Activated CD4-positive, alpha-beta T cell treated with anti-CD3 and anti-CD28 coated beads for 36 hours (primary cell): Measurements from ENCODE around the gene RAB3D. TPM values are rescaled to one million over a fixed set of nuclear protein-coding genes. Genes with fewer than 3 reads are reported as not detected.
"Not testable (repeated sequence)": the region's sequence is repeated elsewhere in the genome, so short reads cannot be mapped to it uniquely, and the experiment has no call there.

Experiments used
- ATAC-seq: fragments of 200-7000 bp; cut with Tn5 transposase; one replicate; pipeline ENCODE4 v1.10.0; 2021; ENCODE audit warnings: mild to moderate bottlenecking, moderate library complexity
- CTCF ChIA-PET: fragments of 350-600 bp; sonication (Branson Sonifier 250); formaldehyde crosslinking; loops from one replicate; lab custom pipeline; 2021; ENCODE audit warnings: antibody characterized with exemption; lab: Charles Lee
- POLR2A ChIA-PET: fragments of 350-600 bp; sonication (Branson Sonifier 250); formaldehyde crosslinking; loops from one replicate; lab custom pipeline; 2021; ENCODE audit warnings: antibody characterized with exemption, inconsistent platforms; lab: Charles Lee
- DNase-seq: peaks from one replicate; pipeline ENCODE4 v3.0.0-alpha.2; 2020
- H3K27ac Mint-ChIP-seq: one replicate; pipeline ENCODE4 v1.8.0; 2021; ENCODE audit warnings: mixed read lengths
- H3K27me3 Mint-ChIP-seq: one replicate; pipeline ENCODE4 v1.8.0; 2021; ENCODE audit warnings: mixed read lengths
- H3K36me3 Mint-ChIP-seq: one replicate; pipeline ENCODE4 v1.8.0; 2021; ENCODE audit warnings: low read depth, mixed read lengths
- H3K4me1 Mint-ChIP-seq: one replicate; pipeline ENCODE4 v1.8.0; 2021; ENCODE audit warnings: mixed read lengths
- H3K4me3 Mint-ChIP-seq: one replicate; pipeline ENCODE4 v1.8.0; 2021; ENCODE audit warnings: mild to moderate bottlenecking, moderate library complexity, mixed read lengths
- H3K9me3 Mint-ChIP-seq: one replicate; pipeline ENCODE4 v1.8.0; 2021; ENCODE audit warnings: low read depth, mixed read lengths
- intact Hi-C, 2 experiments: fragments of 100-400 bp; cut with DNase I in 1 of 2; cut with micrococcal nuclease in 1 of 2; formaldehyde crosslinking; loops; one replicate each; pipeline versions ENCODE4 v1.14.2 to v1.15.1; 2022 to 2024; cut with DNase I, micrococcal nuclease
- total RNA-seq, 2 experiments: library from RNA; stranded (reverse); gene quantifications; one replicate each; pipeline ENCODE4 v1.2.3, GENCODE V29; 2021

Gene RAB3D
- total RNA-seq, 2 experiments from 2014 or later, result 7.5 to 8.9 TPM

- H3K27me3 Mint-ChIP-seq, result peaks cover 13% of the 10 kb centered on the region
- peak; percentile 92 for DNase-seq
Measured at GRCh38 chr19:11355160-11356073, 16.0 kb upstream of the RAB3D start, which contains the start of gene PLPPR2. TSS of gene PLPPR2 (plus strand) at chr19:11355432. CDS start at chr19:11357674, 2,242 bp downstream.

GRCh38 chr19:11354102-11354501, 14.6 kb upstream of the RAB3D start:
- H3K4me3 Mint-ChIP-seq, POLR2A ChIA-PET, ATAC-seq, H3K4me1 Mint-ChIP-seq, intact Hi-C loops, CTCF ChIA-PET, H3K9me3 Mint-ChIP-seq, H3K27ac Mint-ChIP-seq, H3K36me3 Mint-ChIP-seq, DNase-seq: not testable (repeated sequence)
- H3K27me3 Mint-ChIP-seq, result peaks cover 10% of the 10 kb centered on the region

More at GRCh38 chr19:11355160-11356073, 16.0 kb upstream of the RAB3D start, which contains the start of gene PLPPR2:
- ChIA-PET POLR2A (no interaction called here), CTCF (no interaction called here)
- intact Hi-C loops, result loop anchor here (1.0 kb wide), 5 partner anchors 9 to 158 kb away; partner anchors contain the start of genes CCDC159 (in 2 of the 2), TMEM205 (in 2 of the 2), KANK2 (in 1 of the 2) and RAB3D (in 1 of the 2)
- Mint-ChIP-seq H3K36me3 (no peaks in the 10 kb centered on the region), H3K27ac (peak within 1 kb of the TSS; percentile 23), H3K4me3 (peak within 1 kb of the TSS; percentile 43), H3K4me1 (peaks cover 7% of the 10 kb centered on the region), H3K9me3 (no peaks in the 10 kb centered on the region)
- peak; percentile 95 for ATAC-seq

GRCh38 chr19:11349171-11349570, 9.7 kb upstream of the RAB3D start:
- DNase-seq (no peak), ATAC-seq (no peak)
- Mint-ChIP-seq H3K27me3 (no peaks in the 10 kb centered on the region), H3K27ac (no peak overlapping the region), H3K4me1 (peaks cover 23% of the 10 kb centered on the region), H3K9me3 (peaks cover 8% of the 10 kb centered on the region), H3K4me3 (no peak overlapping the region), H3K36me3 (peaks cover 11% of the 10 kb centered on the region)
- POLR2A ChIA-PET, result interaction anchor here (1.1 kb wide), 1 partner anchor 26 kb away, joined by 3 read pairs; the partner anchor contains the start of gene SWSAP1
- CTCF ChIA-PET, result no interaction called here
- intact Hi-C loops, result no loop called here

GRCh38 chr19:11347546-11348039, 8.1 kb upstream of the RAB3D start:
- H3K27ac Mint-ChIP-seq, result no peak overlapping the region

GRCh38 chr19:11346104-11346940, 6.9 kb upstream of the RAB3D start, which contains the start of the genes CCDC159 and TMEM205:
TSS of gene CCDC159 (plus strand) at chr19:11346519. CDS start at chr19:11346607, 88 bp downstream.
TSS of gene TMEM205 (minus strand) at chr19:11346268. CDS start at chr19:11345619, 649 bp downstream.
- POLR2A ChIA-PET, result interaction anchor here (0.6 to 1.3 kb wide), 3 partner anchors 28 to 162 kb away, joined by 4 to 6 read pairs (median 5); partner anchors contain the start of gene SWSAP1
- Mint-ChIP-seq H3K27me3 (no peaks in the 10 kb centered on the region), H3K4me3 (peak within 1 kb of the TSS; percentile 83), H3K36me3 (peaks cover 11% of the 10 kb centered on the region), H3K27ac (peak within 1 kb of the TSS; percentile 82), H3K4me1 (peaks cover 23% of the 10 kb centered on the region), H3K9me3 (peaks cover 8% of the 10 kb centered on the region)
- ATAC-seq (peak; percentile 99), DNase-seq (peak; percentile 99)
- CTCF ChIA-PET, result interaction anchor here (0.6 to 2.2 kb wide), 11 partner anchors 27 to 410 kb away, joined by 3 to 11 read pairs (median 3); partner anchors contain the start of genes EPOR and PRKCSH
- intact Hi-C loops, result loop anchor here (1.0 to 2.0 kb wide), 8 partner anchors 9 to 213 kb away; partner anchors contain the start of genes ODAD3 (in 2 of the 2), PLPPR2 (in 2 of the 2), PRKCSH (in 2 of the 2) and SWSAP1 (in 2 of the 2)

More at GRCh38 chr19:11347546-11348039, 8.1 kb upstream of the RAB3D start:
- no peaks in the 10 kb centered on the region for H3K27me3 Mint-ChIP-seq
- peaks cover 8% of the 10 kb centered on the region for H3K9me3 Mint-ChIP-seq
- peak; percentile 18 for DNase-seq
- ChIA-PET POLR2A (interaction anchor here (0.5 kb wide), 1 partner anchor 68 kb away, joined by 4 read pairs; no protein-coding TSS in a partner anchor), CTCF (interaction anchor here (2.1 to 2.2 kb wide), 2 partner anchors 29 to 33 kb away, joined by 10 to 11 read pairs; no protein-coding TSS in a partner anchor)
- ATAC-seq, result no peak
- H3K36me3 Mint-ChIP-seq, result peaks cover 11% of the 10 kb centered on the region
- peak overlapping the region; percentile 83 for H3K4me3 Mint-ChIP-seq
- peaks cover 23% of the 10 kb centered on the region for H3K4me1 Mint-ChIP-seq
- intact Hi-C loops, result loop anchor here in 1 of 2 experiments (2.0 kb wide), 1 partner anchor 55 kb away; no protein-coding TSS in a partner anchor

- Mint-ChIP-seq H3K9me3 (peaks cover 8% of the 10 kb centered on the region), H3K4me1 (peaks cover 23% of the 10 kb centered on the region), H3K27ac (peak overlapping the region; percentile 82), H3K36me3 (peaks cover 11% of the 10 kb centered on the region), H3K4me3 (peak overlapping the region; percentile 83), H3K27me3 (no peaks in the 10 kb centered on the region)
- no peak for ATAC-seq
- ChIA-PET POLR2A (interaction anchor here (1.3 kb wide), 1 partner anchor 29 kb away, joined by 4 read pairs; the partner anchor contains the start of gene SWSAP1), CTCF (interaction anchor here (1.1 to 2.2 kb wide), 4 partner anchors 28 to 39 kb away, joined by 4 to 11 read pairs (median 8); partner anchors contain the start of gene EPOR)
- no peak for DNase-seq
- intact Hi-C loops, result no loop called here
Measured at GRCh38 chr19:11345122-11345803, 5.8 kb upstream of the RAB3D start.

- Mint-ChIP-seq H3K9me3 (no peaks in the 10 kb centered on the region), H3K27ac (no peak overlapping the region), H3K27me3 (no peaks in the 10 kb centered on the region), H3K36me3 (no peaks in the 10 kb centered on the region), H3K4me3 (no peak overlapping the region), H3K4me1 (peaks cover 38% of the 10 kb centered on the region)
- POLR2A ChIA-PET, result interaction anchor here (0.6 kb wide), 1 partner anchor 19 kb away, joined by 3 read pairs; no protein-coding TSS in a partner anchor
- intact Hi-C loops, result no loop called here
- DNase-seq (no peak), ATAC-seq (no peak)
- CTCF ChIA-PET, result no interaction called here
Measured at GRCh38 chr19:11342429-11342828, 3.0 kb upstream of the RAB3D start.

GRCh38 chr19:11340099-11340467, 626 bp upstream of the RAB3D start:
- Mint-ChIP-seq H3K4me1 (peaks cover 25% of the 10 kb centered on the region), H3K4me3 (peak overlapping the region; percentile 72), H3K36me3 (peaks cover 16% of the 10 kb centered on the region)
- ATAC-seq, DNase-seq, H3K27me3 Mint-ChIP-seq, intact Hi-C loops, H3K9me3 Mint-ChIP-seq, H3K27ac Mint-ChIP-seq: not testable (repeated sequence)
- CTCF ChIA-PET, result interaction anchor here (0.6 to 1.6 kb wide), 4 partner anchors 41 to 143 kb away, joined by 3 to 5 read pairs (median 4); no protein-coding TSS in a partner anchor
- POLR2A ChIA-PET, result interaction anchor here (0.9 kb wide), 1 partner anchor 35 kb away, joined by 3 read pairs; the partner anchor contains the start of gene SWSAP1

- ChIA-PET POLR2A (interaction anchor here (0.6 kb wide), 1 partner anchor 132 kb away, joined by 4 read pairs; no protein-coding TSS in a partner anchor), CTCF (interaction anchor here (0.6 to 1.2 kb wide), 5 partner anchors 31 to 300 kb away, joined by 3 to 5 read pairs (median 3); no protein-coding TSS in a partner anchor)
- DNase-seq, result no peak
- Mint-ChIP-seq H3K4me3 (peak overlapping the region; percentile 72), H3K36me3 (peaks cover 19% of the 10 kb centered on the region), H3K27me3 (no peaks in the 10 kb centered on the region), H3K4me1 (peaks cover 21% of the 10 kb centered on the region), H3K27ac (no peak overlapping the region), H3K9me3 (peaks cover 4% of the 10 kb centered on the region)
- no peak for ATAC-seq
- intact Hi-C loops, result loop anchor here in 1 of 2 experiments (1.0 to 5.0 kb wide), 4 partner anchors 17 to 141 kb away; partner anchors contain the start of genes KANK2, ODAD3, PLPPR2 and PRKCSH
Measured at GRCh38 chr19:11338569-11339253, 746 bp downstream of the RAB3D start.
